ENCODE results near the gene TRAPPC12.

Gene TRAPPC12

DNA sequence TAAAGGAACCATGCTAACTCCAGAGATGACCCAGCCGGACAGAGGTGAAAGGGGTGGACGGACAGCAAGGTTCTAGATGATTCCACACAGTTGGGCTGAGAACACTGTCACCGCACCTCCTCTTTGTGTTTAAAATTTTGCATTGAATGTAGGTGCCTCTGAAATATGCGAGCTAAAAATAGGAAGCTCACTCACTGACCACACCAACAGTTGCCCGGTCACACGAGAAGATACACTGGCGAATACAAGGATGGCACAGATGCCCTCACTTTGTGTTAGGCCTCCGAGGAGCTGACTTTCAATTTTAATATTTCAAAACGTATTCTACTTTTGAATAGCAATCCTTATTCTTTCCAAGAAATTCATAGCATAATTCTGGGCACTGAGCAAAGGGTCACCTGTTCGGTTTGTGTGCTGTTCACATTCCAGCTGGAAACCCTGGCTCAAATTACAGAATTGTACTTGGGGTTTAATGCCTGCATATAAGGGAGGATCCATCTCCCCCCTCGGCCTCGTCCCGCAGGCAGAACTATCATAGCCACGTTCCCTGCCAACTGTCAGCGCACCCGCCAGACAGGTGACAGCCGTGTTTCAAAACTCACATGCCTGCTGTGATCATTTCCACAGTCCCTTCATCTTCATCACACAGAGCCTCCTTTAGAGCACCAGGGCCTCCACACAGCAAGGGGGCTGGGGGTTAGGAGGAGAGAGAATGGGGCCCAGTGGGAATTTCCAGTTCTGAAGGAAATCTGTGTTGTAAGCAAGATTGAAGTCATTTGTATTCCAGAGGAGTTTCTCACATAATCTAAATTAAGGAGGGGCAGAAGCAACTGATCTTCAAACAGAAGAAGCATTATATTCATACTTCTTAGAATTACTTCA lies 91.6 kb downstream of the TRAPPC12 start:
- DNase-seq: no peak

DNA sequence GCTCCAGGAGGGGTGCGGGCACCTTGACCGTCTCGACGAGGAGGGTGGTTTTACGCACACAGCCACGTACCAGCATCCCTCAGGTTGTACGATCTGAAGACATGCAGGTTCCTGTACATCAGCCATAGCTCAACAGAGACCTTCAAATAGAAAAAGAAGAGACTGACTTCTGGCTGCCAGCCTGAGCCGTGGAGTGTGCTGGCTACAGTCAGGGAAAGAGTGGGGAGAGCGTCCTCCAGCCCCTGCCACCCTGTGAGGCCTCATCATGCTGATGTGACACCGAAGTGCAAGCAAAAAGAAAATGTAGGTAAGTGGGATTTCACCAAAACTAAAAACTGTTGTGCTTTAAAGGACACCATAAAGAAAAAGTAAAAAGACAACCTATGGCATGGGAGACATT lies 92.8 kb downstream of the TRAPPC12 start:
- no peak for DNase-seq

DNA sequence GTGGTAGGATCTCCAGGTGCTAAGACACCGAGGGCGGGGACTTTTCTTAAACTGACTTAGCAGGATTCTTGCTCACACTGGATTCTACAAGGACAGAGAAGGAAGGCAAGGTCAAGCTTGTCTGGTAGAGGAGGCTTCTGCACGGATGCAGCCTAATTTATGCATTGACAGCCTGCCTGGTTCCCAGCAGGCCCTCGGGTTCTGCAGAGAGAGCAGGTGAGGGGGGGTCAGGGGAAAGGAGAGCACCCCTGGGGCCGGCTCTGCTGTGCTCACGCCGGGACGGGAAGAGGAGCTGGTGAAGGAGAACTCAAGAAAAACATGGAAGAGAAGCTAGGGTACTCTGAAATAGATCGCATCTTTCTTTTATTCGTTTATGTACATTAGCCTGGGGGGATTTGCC lies 93.5 kb downstream of the TRAPPC12 start:
- no peak for DNase-seq

DNA sequence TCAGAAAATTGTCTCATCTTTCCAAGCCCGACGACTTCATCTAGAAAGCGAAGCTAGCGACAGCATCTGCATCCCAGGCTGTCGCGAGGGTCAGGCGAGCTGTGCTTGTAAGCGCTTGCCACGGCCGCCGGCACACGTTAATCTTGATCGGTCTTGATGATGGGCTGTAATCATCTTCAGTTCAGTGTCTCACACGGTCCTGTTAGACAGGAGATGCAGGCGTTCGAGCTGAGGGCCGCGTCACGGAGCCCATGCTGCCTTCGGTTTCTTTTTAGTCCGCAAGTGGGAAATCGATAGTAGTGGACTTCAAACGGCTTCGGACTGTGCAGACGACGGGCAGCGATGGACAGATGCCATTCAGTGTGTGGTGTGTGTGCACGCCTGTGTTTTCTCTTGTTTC lies 96.3 kb downstream of the TRAPPC12 start:
- DNase-seq: no peak

DNA sequence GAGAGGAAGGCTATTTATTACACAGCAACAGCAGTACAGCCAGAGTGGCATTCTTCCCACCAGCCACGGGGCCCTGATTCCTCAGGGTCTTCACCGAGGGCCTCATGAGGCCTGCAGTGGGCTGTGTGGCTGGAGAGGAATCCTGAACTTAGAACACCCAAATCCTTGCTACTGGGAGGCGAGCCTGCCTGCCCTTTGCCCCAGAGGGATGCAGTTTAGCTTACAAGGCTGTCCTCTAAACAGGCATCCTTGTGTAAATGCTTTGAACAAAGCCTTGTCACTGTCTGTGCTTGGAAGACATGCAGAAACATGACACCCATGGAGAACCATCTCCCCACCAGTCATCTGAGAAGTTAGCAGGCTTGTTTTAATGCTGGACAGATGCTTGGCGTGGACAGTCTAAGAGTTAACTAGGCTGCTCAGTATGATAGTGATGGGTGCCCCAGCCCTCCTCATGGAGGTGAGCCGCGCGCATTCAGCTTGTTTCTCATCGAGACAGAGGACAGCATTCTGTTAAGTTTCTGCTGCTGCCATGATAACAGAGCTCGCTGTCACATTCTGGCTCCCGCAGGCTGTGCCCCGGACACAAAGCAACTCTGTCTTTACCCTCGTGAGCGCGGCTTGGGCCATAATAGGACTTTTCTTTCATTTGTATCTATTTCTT lies 97.0 kb downstream of the TRAPPC12 start:
- no peak for DNase-seq

DNA sequence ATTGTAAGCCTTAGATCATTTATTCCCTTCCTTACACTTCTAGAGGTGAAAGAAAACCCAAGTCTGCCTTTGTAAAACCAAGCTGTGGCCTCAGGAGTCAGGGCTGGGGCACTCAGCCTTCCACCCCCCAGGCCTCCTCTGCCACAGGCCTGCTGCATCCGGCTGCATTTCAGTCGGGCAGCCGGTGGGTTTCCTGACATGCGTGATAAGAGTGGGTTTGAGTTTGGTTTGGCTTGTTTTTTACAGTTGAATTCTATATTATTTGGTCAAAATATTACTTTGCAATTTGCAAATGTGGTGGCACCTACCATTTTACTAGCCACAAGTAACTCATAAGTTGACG lies 97.5 kb downstream of the TRAPPC12 start:
- DNase-seq: no peak

DNA sequence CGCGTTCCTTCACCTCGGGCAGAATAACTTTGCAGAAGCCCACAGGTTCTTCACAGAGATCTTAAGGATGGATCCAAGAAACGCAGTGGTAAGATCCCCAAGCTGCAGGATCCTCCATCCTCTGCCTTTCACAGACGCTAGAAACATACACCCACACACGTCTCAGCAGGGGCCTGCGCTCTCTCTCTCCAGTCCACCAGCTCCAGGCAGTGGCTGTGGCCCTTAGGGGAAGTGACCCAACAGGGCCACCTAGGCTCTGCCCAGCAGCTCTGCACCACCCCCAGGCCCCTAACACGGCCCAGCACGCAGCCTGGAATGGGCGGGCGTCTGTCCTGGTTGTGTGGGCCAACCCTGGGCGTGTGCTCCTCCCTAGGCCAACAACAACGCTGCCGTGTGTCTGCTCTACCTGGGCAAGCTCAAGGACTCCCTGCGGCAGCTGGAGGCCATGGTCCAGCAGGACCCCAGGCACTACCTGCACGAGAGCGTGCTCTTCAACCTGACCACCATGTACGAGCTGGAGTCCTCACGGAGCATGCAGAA lies 99.4 kb downstream of the TRAPPC12 start:
- no peak for DNase-seq

DNA sequence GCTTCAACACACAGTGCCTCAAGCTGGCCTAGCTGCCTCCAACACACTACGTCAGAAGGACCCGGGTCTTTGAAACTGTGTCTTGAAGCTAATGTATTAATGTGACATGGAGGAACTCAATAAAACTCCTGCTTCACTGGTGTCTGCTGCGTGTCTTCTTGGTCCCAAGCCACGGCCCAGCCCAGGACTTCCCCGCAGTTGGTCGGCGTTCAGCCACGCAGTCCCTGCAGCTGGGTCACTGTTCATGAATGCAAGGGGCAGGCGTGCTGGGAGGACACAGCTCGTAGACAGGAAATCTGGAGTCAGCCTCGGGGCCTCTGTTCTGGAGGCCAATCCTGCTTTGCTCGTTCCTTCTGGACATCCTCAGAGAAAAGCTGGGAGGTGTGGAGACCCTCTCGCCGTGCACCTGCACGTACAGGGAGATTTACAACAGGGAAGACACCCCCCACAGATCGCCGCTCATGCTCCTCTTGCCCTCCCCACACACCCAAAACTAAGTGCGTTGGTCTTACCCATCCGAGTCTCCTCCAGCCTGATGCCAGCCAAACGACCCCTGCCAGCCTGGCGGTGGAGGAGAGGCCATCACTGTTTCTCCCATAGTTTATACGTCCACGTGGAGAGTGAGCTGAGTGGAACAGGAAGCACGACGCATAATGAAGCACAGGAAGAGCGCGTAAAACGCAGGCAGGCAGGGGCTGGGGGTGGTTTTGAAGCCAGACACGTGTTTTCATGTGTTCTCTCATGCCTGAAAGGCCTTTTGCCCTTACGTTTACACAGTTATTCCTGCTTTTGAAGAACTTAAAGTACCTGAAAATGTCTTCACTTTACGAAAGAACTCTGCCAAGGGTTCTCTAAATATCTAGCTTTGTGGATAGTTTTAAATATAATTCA lies 100.2 kb downstream of the TRAPPC12 start:
- DNase-seq: no peak

DNA sequence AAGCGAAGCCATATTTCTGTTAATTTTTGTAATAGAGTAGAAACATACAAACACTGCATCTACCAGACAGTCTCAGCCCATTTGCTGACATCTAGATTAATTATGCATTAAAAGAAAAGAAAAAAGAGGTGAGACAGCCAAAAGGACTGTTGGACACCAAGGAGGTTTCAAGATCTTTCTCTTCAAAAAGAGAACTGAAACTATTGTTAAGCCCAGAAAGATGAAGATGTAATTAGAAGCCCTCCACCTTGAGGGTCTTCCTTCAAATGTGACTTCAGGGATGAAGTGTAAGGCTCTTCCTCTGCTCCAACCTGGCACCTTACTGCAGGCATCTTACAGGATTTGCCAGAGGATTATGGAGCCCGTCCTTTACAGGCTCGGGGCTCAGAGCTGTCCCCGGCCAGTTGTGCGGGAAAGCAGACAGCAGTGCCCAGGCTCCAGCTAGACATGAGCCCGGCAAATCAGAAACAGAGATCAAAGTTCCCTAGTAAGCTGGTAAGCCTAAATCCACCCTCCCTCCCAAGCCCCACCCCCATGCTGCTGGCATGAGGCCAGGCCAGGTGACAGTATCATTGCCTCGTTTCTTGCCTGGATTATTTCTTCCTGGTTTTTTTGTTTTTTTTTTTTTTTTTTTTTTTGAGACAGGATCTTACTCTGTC lies 101.0 kb downstream of the TRAPPC12 start:
- no peak for DNase-seq

DNA sequence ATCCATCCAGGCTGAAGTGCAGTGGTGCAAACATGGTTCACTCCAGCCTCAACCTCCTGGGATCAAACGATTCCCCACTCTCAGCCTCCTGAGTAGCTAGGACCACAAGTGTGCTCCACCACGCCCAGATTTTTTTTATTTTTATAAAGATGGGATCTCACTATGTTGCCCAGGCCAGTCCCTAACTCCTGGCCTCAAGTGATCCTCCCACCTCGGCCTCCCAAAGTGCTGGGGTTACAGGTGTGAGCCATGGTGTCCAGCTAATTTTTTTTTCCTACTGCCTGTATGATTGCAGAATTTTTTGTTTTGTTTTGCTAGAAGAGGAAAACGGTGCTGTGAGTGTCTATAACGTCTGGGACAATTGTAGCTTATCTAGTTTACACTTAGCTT lies 101.5 kb downstream of the TRAPPC12 start:
- no peak for DNase-seq

DNA sequence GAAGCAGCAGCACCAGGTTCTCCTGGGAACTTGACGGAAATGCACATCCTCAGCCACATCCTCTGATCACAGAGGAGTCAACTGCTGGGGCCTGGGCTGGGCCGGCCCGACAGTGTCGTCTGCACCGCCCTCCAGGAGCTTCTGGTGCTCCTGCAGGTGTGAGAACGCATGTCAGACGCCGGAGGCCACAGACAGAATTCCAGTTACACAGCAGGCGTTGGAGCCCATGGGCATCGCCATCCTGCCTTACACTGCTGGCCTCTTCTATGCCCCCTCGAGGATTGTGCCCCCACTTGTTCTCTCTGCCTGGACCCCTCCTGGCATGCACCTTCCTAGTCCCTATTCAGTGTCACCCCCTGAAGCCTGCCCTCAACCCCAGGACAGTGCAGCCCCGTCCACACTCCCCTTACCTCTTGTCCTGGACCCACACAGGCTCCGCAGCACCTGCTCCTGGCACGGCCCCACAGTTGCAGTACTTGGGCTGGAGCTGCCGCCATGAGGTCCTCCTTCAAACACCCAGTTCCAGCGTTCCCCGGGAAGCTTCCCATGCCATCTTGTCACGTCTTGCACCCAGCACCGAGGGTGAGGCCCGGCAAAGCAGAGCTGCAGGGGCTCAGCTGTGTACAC lies 102.4 kb downstream of the TRAPPC12 start:
- DNase-seq: no peak

DNA sequence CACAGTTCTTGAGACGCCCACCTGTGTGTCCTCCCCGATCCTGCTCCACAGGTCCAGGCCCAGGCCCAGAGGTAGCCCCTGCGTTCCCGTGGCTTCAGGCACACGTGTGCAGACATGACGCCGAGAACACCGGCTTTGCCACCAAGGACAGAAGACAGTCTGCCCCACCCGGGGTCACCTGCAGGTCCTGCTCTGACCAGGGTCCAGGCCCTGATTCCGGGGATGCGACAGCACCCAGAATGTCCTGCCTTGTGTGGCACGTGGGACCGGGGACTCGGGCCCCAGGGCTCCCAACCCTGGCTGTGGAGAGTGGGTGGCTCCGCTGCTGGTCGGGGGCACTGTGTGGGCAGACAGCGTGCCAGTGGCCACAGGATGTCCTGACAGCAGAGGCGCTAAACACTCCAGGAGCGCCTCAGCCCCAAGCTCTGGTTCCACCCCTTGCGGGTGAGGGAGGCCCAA lies 102.9 kb downstream of the TRAPPC12 start:
- no peak for DNase-seq

DNA sequence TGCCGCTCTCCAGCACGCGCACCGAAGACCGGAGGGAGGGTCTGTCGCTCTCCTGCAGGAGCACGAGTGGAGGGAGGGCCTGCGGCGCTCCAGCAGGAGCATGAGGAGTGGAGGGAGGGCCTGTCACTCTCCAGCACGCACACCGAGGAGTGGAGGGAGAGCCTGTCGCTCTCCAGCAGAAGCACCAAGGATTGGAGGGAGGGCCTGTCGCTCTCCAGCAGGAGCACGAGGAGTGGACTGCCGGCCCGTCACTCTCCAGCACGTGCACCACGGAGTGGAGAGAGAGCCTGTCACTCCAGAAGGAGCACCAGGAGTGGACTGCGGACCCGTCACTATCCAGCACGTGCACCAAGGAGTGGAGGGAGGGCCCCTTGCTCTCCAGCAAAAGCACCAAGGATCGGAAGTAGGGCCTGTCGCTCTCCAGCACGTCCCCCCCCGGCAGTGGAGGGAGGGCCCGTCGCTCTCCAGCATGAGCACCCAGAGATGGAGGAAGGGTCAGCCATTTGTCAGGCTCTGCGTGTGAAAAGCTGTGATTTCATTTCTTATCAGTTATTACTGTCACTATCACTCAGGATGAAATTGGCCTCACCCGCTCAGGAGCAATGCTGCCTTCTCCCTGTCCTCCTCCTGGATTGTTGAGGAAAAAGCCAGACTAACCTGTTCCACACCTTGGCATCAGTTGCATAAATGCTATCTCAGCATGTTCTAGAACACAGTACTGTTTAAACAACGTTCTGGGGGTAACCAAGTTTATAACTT lies 103.9 kb downstream of the TRAPPC12 start:
- no peak for DNase-seq

DNA sequence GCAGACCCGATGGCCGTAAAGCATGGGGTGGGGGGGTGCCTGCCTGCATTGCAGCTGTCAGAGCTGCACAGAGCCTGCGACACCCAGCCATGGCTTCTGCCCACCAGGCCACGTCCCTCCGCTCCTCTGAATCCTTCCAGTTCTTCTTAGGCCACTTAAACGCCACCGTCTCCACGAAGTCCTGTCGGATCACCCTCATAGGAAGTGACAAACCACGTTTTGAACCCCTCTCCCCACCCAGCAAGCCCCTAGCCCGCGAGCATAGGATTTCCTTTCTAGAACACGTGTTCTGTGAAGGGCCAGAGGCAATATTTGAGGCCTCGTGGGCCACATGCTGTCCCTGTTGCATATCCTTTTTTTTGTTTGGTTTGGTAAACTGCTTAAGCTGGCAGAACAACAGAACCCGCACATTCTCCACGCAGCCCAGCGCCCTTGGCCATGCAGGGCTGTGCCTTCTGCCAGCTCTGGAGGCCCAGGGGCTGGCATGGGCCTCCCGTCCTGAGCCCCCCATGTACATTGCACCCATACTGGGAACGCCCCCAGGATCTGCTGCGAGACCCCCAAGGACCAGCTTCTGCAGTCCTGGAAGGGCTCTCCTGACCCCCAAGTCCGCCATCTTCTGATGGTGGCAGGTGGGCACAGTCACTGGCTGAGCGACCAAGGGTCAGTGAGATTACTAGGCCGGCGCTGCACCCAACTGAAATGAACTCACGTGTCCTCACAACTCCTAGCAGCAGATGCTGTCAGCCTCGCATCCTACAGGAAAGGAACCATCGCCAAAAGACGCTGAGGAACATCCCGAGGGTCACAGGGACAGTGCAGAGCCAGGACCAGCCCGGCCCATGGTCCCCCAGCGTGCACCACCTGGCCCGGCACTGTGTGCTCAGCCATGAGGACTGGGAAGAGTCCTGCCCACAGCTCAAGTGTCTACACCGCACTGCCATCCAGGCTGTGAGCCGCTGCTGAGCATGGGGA lies 104.8 kb downstream of the TRAPPC12 start:
- DNase-seq: no peak

DNA sequence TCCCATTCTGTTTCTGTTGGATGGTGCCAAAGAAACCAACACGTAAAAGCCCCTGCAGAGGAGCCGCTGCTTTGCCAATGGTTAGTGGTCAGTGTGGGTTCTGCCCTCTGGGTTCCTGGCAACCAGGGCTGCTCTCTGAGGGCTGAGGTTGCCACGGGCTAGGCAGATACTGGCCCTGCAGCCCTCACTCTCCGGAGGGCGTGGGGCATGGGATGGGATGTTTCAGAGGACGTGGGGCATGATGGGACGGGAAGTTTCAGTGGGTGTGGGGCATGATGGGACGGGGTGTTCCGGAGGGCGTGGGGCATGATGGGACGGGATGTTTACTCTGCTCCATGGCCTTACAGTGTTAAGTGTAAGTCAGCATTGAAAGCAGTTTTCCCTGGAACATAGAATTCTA lies 105.7 kb downstream of the TRAPPC12 start:
- no peak for DNase-seq

DNA sequence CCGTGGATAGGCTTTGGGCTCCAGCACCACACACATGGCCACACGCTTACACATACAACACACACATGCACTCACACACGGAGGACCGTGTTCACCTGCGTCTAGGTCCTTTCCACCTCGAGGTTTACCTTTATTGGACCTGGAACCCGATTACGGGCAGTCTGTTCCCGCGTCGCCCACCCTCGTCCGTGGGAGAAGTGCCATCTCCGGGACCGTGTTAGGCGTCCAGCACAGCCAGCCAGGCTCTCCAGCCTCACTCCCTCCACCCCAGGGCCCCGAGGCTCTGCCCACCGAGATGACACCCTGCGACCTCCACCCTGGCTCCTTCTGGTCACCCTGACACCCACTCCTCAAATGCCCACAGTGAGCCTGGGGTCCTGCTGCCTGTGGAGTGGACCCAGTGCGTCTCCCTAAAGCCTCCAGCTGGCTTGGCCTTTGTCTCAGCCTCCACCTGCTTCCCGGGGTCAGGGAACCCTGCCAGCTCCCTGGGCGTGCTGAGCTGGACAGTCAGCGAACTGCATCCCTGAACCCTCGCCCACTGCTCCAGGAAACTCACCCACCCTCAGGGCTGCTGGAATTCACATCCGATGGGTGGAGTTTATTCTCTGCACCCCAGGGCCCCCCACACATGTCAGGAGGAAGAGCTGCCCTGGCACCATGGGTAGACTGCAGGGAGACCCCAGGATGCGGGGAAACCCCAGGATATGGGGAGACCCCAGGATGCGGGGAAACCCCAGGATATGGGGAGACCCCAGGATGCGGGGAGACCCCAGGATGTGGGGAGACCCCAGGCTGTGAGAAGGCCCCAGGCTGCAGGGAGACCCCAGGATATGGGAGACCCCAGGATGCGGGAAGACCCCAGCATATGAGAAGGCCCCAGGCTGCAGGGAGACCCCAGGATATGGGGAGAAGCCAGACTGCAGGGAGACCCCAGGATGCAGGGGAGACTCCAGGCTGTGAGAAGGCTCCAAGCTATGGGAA lies 106.8 kb downstream of the TRAPPC12 start:
- no peak for DNase-seq

DNA sequence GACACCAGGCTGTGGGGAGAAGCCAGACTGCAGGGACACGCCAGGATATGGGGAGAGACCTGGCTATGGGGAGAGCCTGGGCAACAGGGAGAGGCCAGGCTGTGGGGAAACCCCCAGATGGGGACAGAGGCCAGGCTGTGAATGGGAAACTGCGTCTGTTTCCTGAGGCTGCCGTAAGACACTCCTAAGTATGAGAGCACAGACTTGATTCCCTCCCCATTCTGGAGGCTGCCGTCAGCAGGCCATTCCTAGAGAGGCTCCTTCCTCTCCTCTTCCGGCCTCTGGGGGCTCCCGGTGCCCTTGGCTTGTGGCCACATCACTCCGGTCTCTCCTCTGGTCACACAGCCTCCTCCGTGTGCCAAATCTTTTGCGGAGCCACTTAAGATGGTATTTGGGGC lies 107.5 kb downstream of the TRAPPC12 start:
- no peak for DNase-seq

DNA sequence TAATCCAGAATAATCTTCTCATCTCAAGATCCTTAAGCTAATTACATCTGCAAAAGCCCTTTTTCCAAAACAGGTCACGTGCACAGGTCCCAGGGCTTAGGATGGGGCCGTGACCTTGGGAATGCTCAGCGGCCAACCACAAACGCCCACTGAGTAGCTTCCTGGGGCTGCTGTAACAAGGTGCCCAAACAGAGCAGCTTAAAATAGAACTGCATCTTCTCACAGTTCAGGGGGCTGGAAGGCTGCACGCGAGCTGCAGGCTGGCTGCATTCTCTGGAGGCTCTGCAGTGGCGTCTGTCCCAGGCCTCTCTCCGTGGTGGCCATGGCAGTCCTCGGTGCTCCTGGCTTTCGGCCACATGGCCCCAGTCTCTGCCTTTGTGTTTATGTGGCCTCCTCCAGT lies 107.9 kb downstream of the TRAPPC12 start:
- DNase-seq: no peak

DNA sequence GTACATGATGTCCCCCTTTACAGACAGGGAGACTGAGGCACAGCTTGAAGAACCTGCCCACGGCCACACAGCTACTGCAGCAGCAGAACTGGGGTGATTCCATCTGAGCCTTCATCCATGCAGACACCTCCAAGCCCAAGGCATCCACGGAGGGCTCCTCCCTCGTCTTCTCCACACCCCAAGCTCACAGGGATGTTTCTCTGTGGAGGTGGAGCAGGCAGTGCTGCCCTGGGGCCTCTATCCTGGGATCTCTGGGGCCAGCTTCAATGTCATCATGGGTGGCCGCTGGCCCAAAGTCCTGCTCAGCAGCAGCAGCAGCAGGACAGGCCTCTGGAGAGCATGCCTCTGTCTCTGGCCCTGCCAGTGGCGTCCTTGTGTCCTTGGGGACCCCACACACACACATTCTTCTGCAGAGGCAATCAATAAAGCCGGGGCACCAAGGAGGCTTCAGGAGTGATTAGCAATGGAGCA lies 108.6 kb downstream of the TRAPPC12 start:
- DNase-seq: no peak
